Measurements from ENCODE around the gene PBX1.

- TF ChIP-seq POLR2A (IDR thresholded peaks at IDR 0.05; ENCODE audit: low read depth) (no peak), CTCF (IDR thresholded peaks at IDR 0.05) (no peak), POLR2AphosphoS5 (IDR thresholded peaks at IDR 0.05) (no peak), EP300 (IDR thresholded peaks at IDR 0.05) (no peak)
These were observed 275.7 kb downstream of the PBX1 start for GRCh38 chr1:164834641-164835040.
